IPS-NIHi7 (cell line): ENCODE results near the gene NUP93.

ENCODE experiments used
- DNase-seq: peaks from one replicate; pipeline ENCODE4 v3.0.0; 2012; ENCODE audit warnings: mixed read lengths; ENCODE audit errors: extremely low spot score

Gene NUP93

GRCh38 chr16:56894331-56894917, 164.5 kb downstream of the NUP93 start:
- DNase-seq: no peak

GRCh38 chr16:56895813-56896212, 165.9 kb downstream of the NUP93 start:
- no peak for DNase-seq

DNA sequence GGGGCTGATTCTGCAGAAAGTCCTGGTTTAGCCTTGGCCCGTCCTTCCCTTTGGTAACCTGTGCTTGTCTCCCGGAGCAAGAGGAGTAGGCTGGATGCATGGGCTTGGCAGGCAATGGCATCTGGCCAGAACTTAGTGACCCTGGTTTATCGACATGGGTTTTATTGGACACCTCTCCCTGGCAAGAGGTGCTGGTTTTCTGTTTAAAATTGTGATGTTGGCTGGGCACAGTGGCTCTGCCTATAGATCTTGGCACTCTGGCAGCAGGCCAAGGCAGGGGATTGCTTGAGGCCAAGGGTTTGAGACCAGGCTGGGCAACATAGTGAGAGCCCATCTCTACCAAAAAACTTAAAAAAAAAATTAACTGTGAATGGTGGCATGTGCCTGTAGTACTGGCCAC, 166.3 kb downstream of the NUP93 start:
- DNase-seq: no peak

- DNase-seq: no peak
These were observed 167.3 kb downstream of the NUP93 start for GRCh38 chr16:56897026-56897799.

- DNase-seq: no peak
These were observed 168.9 kb downstream of the NUP93 start for GRCh38 chr16:56898847-56899246.
